Activated CD8-positive, alpha-beta memory T cell treated with anti-CD3 and anti-CD28 coated beads, Interleukin-2, amount 50 U/mL, for 1 hour (primary cell): ENCODE measurements around the gene SP140L.
"Not testable (repeated sequence)": the region's sequence is repeated elsewhere in the genome, so short reads cannot be mapped to it uniquely, and the experiment has no call there.

Experiments
- DNase-seq: peaks from one replicate; pipeline ENCODE4 v3.0.0-alpha.2; 2020; ENCODE audit errors: extremely low read depth

SP140L gene

GRCh38 chr2:230418341-230419016 lies 91.5 kb downstream of the SP140L start:
- no peak for DNase-seq

- no peak for DNase-seq
Observed at GRCh38 chr2:230419181-230419580, 92.2 kb downstream of the SP140L start.

GRCh38 chr2:230422149-230422548 lies 95.2 kb downstream of the SP140L start:
- no peak for DNase-seq

- DNase-seq: no peak
Observed at GRCh38 chr2:230423851-230424458, 97.0 kb downstream of the SP140L start.

GRCh38 chr2:230425377-230425776 lies 98.4 kb downstream of the SP140L start:
- no peak for DNase-seq

GRCh38 chr2:230429513-230429912 lies 102.5 kb downstream of the SP140L start:
- DNase-seq: no peak

- DNase-seq: no peak
Observed at GRCh38 chr2:230430957-230431910, 104.2 kb downstream of the SP140L start.

GRCh38 chr2:230434677-230435324 lies 107.8 kb downstream of the SP140L start:
- DNase-seq: no peak

GRCh38 chr2:230435431-230435830 lies 108.4 kb downstream of the SP140L start:
- no peak for DNase-seq

- not testable (repeated sequence) for DNase-seq
Observed at GRCh38 chr2:230439121-230439520, 112.1 kb downstream of the SP140L start.

GRCh38 chr2:230439590-230439989 lies 112.6 kb downstream of the SP140L start:
- DNase-seq: no peak

- DNase-seq: no peak
Observed at GRCh38 chr2:230441227-230441897, 114.4 kb downstream of the SP140L start.

GRCh38 chr2:230443541-230443940 lies 116.5 kb downstream of the SP140L start:
- DNase-seq: no peak

GRCh38 chr2:230444832-230445231 lies 117.8 kb downstream of the SP140L start:
- no peak for DNase-seq

- DNase-seq: no peak
Observed at GRCh38 chr2:230447036-230447435, 120.0 kb downstream of the SP140L start.

- DNase-seq: no peak
Observed at GRCh38 chr2:230447455-230448451, 120.8 kb downstream of the SP140L start.

- no peak for DNase-seq
Observed at GRCh38 chr2:230449901-230450467, 123.0 kb downstream of the SP140L start.

- no peak for DNase-seq
Observed at GRCh38 chr2:230453006-230453405, 126.0 kb downstream of the SP140L start.
